ENCODE results near the gene MYMX. TPM values are rescaled to one million over a fixed set of nuclear protein-coding genes. Genes with fewer than 3 reads are reported as not detected.

MYMX gene
- total RNA-seq, 2 donors from 2014 or later = not detected

GRCh38 chr6:44250718-44251123, 34.0 kb downstream of the MYMX start:
- Histone ChIP-seq H3K27ac (no peak overlapping the region), H3K36me3 (peaks cover 21 to 37% of the 10 kb centered on the region in 2 donors), H3K9me3 (no peaks in the 10 kb centered on the region), H3K4me1 (replicated peaks) (peaks cover 9% of the 10 kb centered on the region), H3K27me3 (replicated peaks; ENCODE audit: insufficient read depth) (no peaks in the 10 kb centered on the region), H3K4me3 (no peak overlapping the region)
- intact Hi-C loops (cut with DNase I) = no loop called here
- no peak for DNase-seq (ENCODE audit: low spot score)
- 74% methylated on average over 3 of the region's 3 CpGs for WGBS
- TF ChIP-seq POLR2A (IDR thresholded peaks at IDR 0.05) (no peak), CTCF (IDR thresholded peaks at IDR 0.05) (no peak), POLR2AphosphoS5 (IDR thresholded peaks at IDR 0.05) (no peak)

- no peaks in the 10 kb centered on the region for H3K27me3 ChIP-seq (replicated peaks; ENCODE audit: insufficient read depth)
- H3K27ac ChIP-seq = no peak overlapping the region
- H3K4me1 ChIP-seq (replicated peaks) = peaks cover 13% of the 10 kb centered on the region
- intact Hi-C loops (cut with DNase I) = no loop called here
- no peak for TF ChIP-seq POLR2AphosphoS5 (IDR thresholded peaks at IDR 0.05)
- TF ChIP-seq CTCF (IDR thresholded peaks at IDR 0.05) = no peak
- no peak for TF ChIP-seq POLR2A (IDR thresholded peaks at IDR 0.05)
- H3K9me3 ChIP-seq = no peaks in the 10 kb centered on the region
- 91% methylated on average over 14 of the region's 14 CpGs for WGBS
- no peak overlapping the region for H3K4me3 ChIP-seq
- no peak for DNase-seq (ENCODE audit: low spot score)
- peaks cover 21 to 37% of the 10 kb centered on the region in 2 donors for H3K36me3 ChIP-seq
Observed at GRCh38 chr6:44251576-44252524, 35.1 kb downstream of the MYMX start.

GRCh38 chr6:44253307-44254101, 36.8 kb downstream of the MYMX start:
- H3K27ac ChIP-seq = no peak overlapping the region
- 65% methylated on average over 10 of the region's 10 CpGs for WGBS
- no peaks in the 10 kb centered on the region for H3K9me3 ChIP-seq
- H3K36me3 ChIP-seq = peaks cover 21 to 37% of the 10 kb centered on the region in 2 donors
- intact Hi-C loops (cut with DNase I) = no loop called here
- no peak overlapping the region for H3K4me3 ChIP-seq
- no peak for DNase-seq (ENCODE audit: low spot score)
- peaks cover 13% of the 10 kb centered on the region for H3K4me1 ChIP-seq (replicated peaks)
- no peaks in the 10 kb centered on the region for H3K27me3 ChIP-seq (replicated peaks; ENCODE audit: insufficient read depth)
- TF ChIP-seq CTCF (IDR thresholded peaks at IDR 0.05) (peak in 2 of 4 experiments; percentile 38 to 41), POLR2AphosphoS5 (IDR thresholded peaks at IDR 0.05) (no peak)

GRCh38 chr6:44254191-44255104, 37.7 kb downstream of the MYMX start:
- no peak for DNase-seq (ENCODE audit: low spot score)
- 75% methylated on average over 12 of the region's 12 CpGs for WGBS
- intact Hi-C loops (cut with DNase I) = no loop called here
- no peak overlapping the region for H3K27ac ChIP-seq
- no peak for TF ChIP-seq POLR2AphosphoS5 (IDR thresholded peaks at IDR 0.05)
- TF ChIP-seq POLR2A (IDR thresholded peaks at IDR 0.05) = no peak
- no peak for TF ChIP-seq CTCF (IDR thresholded peaks at IDR 0.05)
- no peaks in the 10 kb centered on the region for H3K9me3 ChIP-seq
- H3K4me1 ChIP-seq (replicated peaks) = peaks cover 7% of the 10 kb centered on the region
- no peak overlapping the region for H3K4me3 ChIP-seq
- peaks cover 21 to 34% of the 10 kb centered on the region in 2 donors for H3K36me3 ChIP-seq
- H3K27me3 ChIP-seq (replicated peaks; ENCODE audit: insufficient read depth) = no peaks in the 10 kb centered on the region
